ENCODE results near the gene TTBK2.

DNA sequence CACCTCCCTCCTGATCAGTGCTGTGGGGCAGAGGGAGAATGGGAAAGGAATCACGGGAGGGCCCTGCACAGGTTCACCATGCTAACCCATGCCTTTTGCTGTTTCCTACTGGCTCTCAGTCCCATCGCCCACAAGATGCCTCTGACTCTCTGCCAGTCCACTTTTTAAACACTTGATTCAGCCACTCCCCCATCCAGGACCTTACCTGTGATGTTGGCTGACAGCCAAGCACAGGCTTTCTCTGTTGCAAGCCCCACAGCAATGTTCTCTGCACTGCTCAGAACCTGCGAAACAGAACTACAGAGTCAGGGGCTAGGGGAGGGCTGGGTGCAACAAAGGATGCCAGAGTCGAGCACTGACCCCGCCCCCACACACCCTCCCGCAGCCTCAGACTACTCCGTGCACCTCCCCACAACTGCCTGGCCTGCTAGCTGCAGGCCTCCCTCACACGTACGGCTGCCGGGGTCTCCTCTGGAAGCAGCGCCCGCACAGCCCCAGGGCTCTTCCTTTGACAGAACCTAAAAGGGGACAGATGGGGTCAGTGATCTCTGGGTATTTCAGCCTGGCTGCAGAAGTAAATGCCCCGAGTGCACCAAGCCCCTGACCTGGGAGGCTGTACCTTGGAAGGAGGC is 192.7 kb downstream of the TTBK2 start:
- TF ChIP-seq, protein P1, sequence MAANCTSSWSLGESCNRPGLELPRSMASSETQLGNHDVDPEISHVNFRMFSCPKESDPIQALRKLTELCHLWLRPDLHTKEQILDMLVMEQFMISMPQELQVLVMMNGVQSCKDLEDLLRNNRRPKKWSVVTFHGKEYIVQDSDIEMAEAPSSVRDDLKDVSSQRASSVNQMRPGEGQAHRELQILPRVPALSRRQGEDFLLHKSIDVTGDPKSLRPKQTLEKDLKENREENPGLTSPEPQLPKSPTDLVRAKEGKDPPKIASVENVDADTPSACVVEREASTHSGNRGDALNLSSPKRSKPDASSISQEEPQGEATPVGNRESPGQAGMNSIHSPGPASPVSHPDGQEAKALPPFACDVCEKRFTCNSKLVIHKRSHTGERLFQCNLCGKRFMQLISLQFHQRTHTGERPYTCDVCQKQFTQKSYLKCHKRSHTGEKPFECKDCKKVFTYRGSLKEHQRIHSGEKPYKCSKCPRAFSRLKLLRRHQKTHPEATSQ (tag by site-specific recombination; IDR thresholded peaks at IDR 0.05) = no peak
- TF ChIP-seq, protein P2, sequence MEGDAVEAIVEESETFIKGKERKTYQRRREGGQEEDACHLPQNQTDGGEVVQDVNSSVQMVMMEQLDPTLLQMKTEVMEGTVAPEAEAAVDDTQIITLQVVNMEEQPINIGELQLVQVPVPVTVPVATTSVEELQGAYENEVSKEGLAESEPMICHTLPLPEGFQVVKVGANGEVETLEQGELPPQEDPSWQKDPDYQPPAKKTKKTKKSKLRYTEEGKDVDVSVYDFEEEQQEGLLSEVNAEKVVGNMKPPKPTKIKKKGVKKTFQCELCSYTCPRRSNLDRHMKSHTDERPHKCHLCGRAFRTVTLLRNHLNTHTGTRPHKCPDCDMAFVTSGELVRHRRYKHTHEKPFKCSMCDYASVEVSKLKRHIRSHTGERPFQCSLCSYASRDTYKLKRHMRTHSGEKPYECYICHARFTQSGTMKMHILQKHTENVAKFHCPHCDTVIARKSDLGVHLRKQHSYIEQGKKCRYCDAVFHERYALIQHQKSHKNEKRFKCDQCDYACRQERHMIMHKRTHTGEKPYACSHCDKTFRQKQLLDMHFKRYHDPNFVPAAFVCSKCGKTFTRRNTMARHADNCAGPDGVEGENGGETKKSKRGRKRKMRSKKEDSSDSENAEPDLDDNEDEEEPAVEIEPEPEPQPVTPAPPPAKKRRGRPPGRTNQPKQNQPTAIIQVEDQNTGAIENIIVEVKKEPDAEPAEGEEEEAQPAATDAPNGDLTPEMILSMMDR (tag by site-specific recombination; IDR thresholded peaks at IDR 0.05) = no peak
- TF ChIP-seq SALL2 (tag by site-specific recombination; IDR thresholded peaks at IDR 0.05; ENCODE audit: borderline replicate concordance) = no peak

Data from HEK293 (cell line).